GM13977 (cell line): Measurements from ENCODE around the gene WSB2.

Source experiments
- DNase-seq: peaks from one replicate; pipeline ENCODE4 v3.0.0; 2012; ENCODE audit warnings: low spot score
- CTCF ChIP-seq: IDR thresholded peaks from 2 replicates; pipeline ENCODE4 v1.5.1; 2012; ENCODE audit warnings: mild to moderate bottlenecking, control low read depth; ENCODE audit not compliant: insufficient read depth; ENCODE audit errors: extremely low read depth, missing control alignments
- in situ Hi-C: fragments of 300-500 bp; cut with MboI; formaldehyde crosslinking; loops from one replicate; pipeline ENCODE4 v1.12.0; 2022; ENCODE audit warnings: low sequenced_read_pairs, low pct_unique_long_range_greater_than_20kb, mixed read lengths, inconsistent platforms; ENCODE audit not compliant: unreplicated experiment

Gene WSB2

GRCh38 chr12:118065380-118065779, 4.4 kb upstream of the WSB2 start:
- DNase-seq = no peak
- in situ Hi-C loops = no loop called here

GRCh38 chr12:118064608-118065007, 3.6 kb upstream of the WSB2 start:
- in situ Hi-C loops = no loop called here
- peak; percentile 54 for DNase-seq
- TF ChIP-seq CTCF = peak; percentile 47

More at GRCh38 chr12:118065380-118065779, 4.4 kb upstream of the WSB2 start:
- no peak for TF ChIP-seq CTCF

GRCh38 chr12:118063576-118064391, 2.8 kb upstream of the WSB2 start:
- no peak for DNase-seq
- TF ChIP-seq CTCF = no peak
- in situ Hi-C loops = no loop called here

- DNase-seq = peak; percentile 59
- TF ChIP-seq CTCF = no peak
- in situ Hi-C loops = no loop called here
Measured at GRCh38 chr12:118061873-118062843, 1.2 kb upstream of the WSB2 start.

- TF ChIP-seq CTCF = no peak
- no peak for DNase-seq
- in situ Hi-C loops = no loop called here
Measured at GRCh38 chr12:118060301-118061010, 523 bp downstream of the WSB2 start.
